SU-DHL-6 (cell line): ENCODE results near the gene SRPK2.

Source experiments
- EZH2phosphoT487 ChIP-seq: fragments of 200-600 bp; sonication (generic), shearing (Covaris generic); conservative IDR thresholded peaks from 2 replicates; pipeline ENCODE4 v1.6.1; 2018; ENCODE audit warnings: mild to moderate bottlenecking, antibody characterized with exemption, low read length, moderate library complexity, mixed read lengths
- TF ChIP-seq, protein P1 (sequence below): fragments of 200-600 bp; sonication (generic); IDR thresholded peaks from one replicate; pipeline ENCODE4 v1.5.1; 2017; ENCODE audit warnings: antibody characterized with exemption, mild to moderate bottlenecking, low read length, moderate library complexity; ENCODE audit not compliant: insufficient read depth, poor library complexity, severe bottlenecking

DNA sequence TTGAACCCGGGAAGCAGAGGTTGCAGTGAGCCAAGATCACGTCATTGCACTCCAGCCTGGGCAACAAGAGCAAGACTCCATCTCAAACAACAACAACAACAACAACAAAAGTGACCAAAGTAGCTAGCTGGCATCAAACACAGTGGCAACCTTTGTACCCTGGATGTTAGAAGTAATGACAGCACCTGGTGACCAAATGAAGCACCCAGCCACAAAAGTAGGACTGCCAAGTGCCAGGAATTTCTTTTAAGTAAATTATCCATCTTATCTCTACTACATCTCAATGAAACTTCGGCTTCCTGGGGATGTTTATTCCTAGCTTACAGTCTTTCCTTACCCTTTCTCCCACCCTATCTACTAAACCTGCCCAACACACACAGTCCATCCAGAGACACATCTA is 18.8 kb downstream of the SRPK2 start:
- TF ChIP-seq EZH2phosphoT487: no peak
- TF ChIP-seq, protein P1, sequence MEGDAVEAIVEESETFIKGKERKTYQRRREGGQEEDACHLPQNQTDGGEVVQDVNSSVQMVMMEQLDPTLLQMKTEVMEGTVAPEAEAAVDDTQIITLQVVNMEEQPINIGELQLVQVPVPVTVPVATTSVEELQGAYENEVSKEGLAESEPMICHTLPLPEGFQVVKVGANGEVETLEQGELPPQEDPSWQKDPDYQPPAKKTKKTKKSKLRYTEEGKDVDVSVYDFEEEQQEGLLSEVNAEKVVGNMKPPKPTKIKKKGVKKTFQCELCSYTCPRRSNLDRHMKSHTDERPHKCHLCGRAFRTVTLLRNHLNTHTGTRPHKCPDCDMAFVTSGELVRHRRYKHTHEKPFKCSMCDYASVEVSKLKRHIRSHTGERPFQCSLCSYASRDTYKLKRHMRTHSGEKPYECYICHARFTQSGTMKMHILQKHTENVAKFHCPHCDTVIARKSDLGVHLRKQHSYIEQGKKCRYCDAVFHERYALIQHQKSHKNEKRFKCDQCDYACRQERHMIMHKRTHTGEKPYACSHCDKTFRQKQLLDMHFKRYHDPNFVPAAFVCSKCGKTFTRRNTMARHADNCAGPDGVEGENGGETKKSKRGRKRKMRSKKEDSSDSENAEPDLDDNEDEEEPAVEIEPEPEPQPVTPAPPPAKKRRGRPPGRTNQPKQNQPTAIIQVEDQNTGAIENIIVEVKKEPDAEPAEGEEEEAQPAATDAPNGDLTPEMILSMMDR: no peak
